Astrocyte (in vitro differentiated cells and primary cell): ENCODE measurements around the gene WNT16. TPM values are rescaled to one million over a fixed set of nuclear protein-coding genes. Genes with fewer than 3 reads are reported as not detected.

Experiments used
- DNase-seq: peaks from one replicate; pipeline ENCODE4 v3.0.0-alpha.2; 2010; ENCODE audit warnings: low read depth
- FAIRE-seq: peaks from 2 replicates; lab custom pipeline; 2011; peaks lifted over from hg19 to GRCh38; lab: Jason Lieb, UNC
- H2AFZ ChIP-seq: 2 replicates; pipeline ENCODE4 v1.6.0; 2012; ENCODE audit warnings: low read depth, low read length, inconsistent platforms
- H3K27ac ChIP-seq: 2 replicates; pipeline ENCODE4 v1.5.1; 2011; ENCODE audit warnings: low read depth, low read length, inconsistent platforms
- H3K27me3 ChIP-seq: 2 replicates; pipeline ENCODE4 v1.6.0; 2011; ENCODE audit warnings: low read length, inconsistent platforms; ENCODE audit not compliant: insufficient read depth
- H3K36me3 ChIP-seq: 2 replicates; pipeline ENCODE4 v1.5.1; 2011; ENCODE audit warnings: low read length, inconsistent platforms; ENCODE audit not compliant: insufficient read depth
- H3K4me1 ChIP-seq: 2 replicates; pipeline ENCODE4 v1.5.1; 2011; ENCODE audit warnings: low read length, inconsistent platforms; ENCODE audit not compliant: insufficient read depth
- H3K4me2 ChIP-seq: 2 replicates; pipeline ENCODE4 v1.6.0; 2012; ENCODE audit warnings: low read length, inconsistent platforms
- H3K4me3 ChIP-seq: 2 replicates; pipeline ENCODE4 v1.5.1; 2011; ENCODE audit warnings: low read depth, mild to moderate bottlenecking, low read length, inconsistent platforms; ENCODE audit not compliant: insufficient read depth
- H3K79me2 ChIP-seq: 2 replicates; pipeline ENCODE4 v1.6.0; 2012; ENCODE audit warnings: mild to moderate bottlenecking, low read length, inconsistent platforms; ENCODE audit not compliant: insufficient read depth
- H3K9ac ChIP-seq: 2 replicates; pipeline ENCODE4 v1.6.0; 2012; ENCODE audit warnings: mild to moderate bottlenecking, low read length, inconsistent platforms
- H3K9me3 ChIP-seq: 2 replicates; pipeline ENCODE4 v1.5.1; 2012; ENCODE audit warnings: low read depth, mild to moderate bottlenecking, low read length, inconsistent platforms; ENCODE audit not compliant: insufficient read depth
- H4K20me1 ChIP-seq: 2 replicates; pipeline ENCODE4 v1.6.0; 2012; ENCODE audit warnings: low read length, inconsistent platforms; ENCODE audit not compliant: insufficient read depth
- H3K27ac Mint-ChIP-seq: one replicate; pipeline ENCODE4 v1.8.0; 2021; ENCODE audit warnings: mild to moderate bottlenecking, mixed read lengths; ENCODE audit not compliant: unreplicated experiment
- H3K27me3 Mint-ChIP-seq: one replicate; pipeline ENCODE4 v1.8.0; 2021; ENCODE audit warnings: low read depth, mixed read lengths; ENCODE audit not compliant: unreplicated experiment
- H3K36me3 Mint-ChIP-seq: one replicate; pipeline ENCODE4 v1.8.0; 2021; ENCODE audit warnings: low read depth, mixed read lengths; ENCODE audit not compliant: unreplicated experiment
- H3K4me1 Mint-ChIP-seq: one replicate; pipeline ENCODE4 v1.8.0; 2021; ENCODE audit warnings: low read depth, mixed read lengths; ENCODE audit not compliant: unreplicated experiment
- H3K4me3 Mint-ChIP-seq: one replicate; pipeline ENCODE4 v1.8.0; 2021; ENCODE audit warnings: mild to moderate bottlenecking, moderate library complexity, mixed read lengths; ENCODE audit not compliant: unreplicated experiment
- H3K9me3 Mint-ChIP-seq: one replicate; pipeline ENCODE4 v1.8.0; 2021; ENCODE audit warnings: mild to moderate bottlenecking, mixed read lengths; ENCODE audit not compliant: unreplicated experiment
- EZH2 ChIP-seq: IDR thresholded peaks from 2 replicates; pipeline ENCODE4 v1.6.1; 2012; ENCODE audit warnings: mild to moderate bottlenecking, low read length, inconsistent platforms; ENCODE audit not compliant: insufficient read depth
- total RNA-seq: library from RNA; stranded (reverse); gene quantifications from 2 replicates; pipeline ENCODE4 v1.2.1, GENCODE V29; 2021
- TF ChIP-seq, protein P1 (sequence below): IDR thresholded peaks from 2 replicates; pipeline ENCODE4 v1.5.1; 2011; ENCODE audit warnings: low read depth, mild to moderate bottlenecking, inconsistent platforms, low read length, moderate library complexity; ENCODE audit not compliant: insufficient read depth

WNT16 gene
- total RNA-seq, 1 donor from 2014 or later: 0.07 TPM

DNA sequence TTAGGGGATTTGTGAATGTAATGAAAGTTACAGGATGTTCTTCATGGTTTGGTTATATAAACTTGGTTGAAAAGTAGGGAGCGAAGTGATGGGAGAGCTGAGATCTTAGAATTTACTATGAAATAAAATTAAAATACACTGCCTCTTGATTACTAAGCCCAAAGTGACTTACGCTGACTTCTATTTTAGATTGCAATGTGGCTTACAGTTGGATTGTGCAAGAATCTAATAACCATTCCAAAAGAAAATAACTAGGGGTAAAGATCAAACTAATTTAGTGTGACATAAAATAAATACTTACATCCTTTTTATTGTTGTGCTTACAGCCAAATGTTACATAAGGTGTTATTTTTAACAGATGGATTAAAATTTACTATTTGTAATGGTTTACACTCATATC, 15.3 kb downstream of the WNT16 start:
- Histone ChIP-seq H3K79me2 (no peaks in the 10 kb centered on the region), H2AFZ (no peak overlapping the region), H3K4me2 (no peak overlapping the region), H3K27me3 (no peaks in the 10 kb centered on the region), H3K36me3 (no peaks in the 10 kb centered on the region), H3K4me3 (no peak overlapping the region), H3K4me1 (no peaks in the 10 kb centered on the region), H3K9ac (no peak overlapping the region), H4K20me1 (no peaks in the 10 kb centered on the region), H3K9me3 (no peaks in the 10 kb centered on the region), H3K27ac (no peak overlapping the region)
- FAIRE-seq: no peak
- H3K27ac Mint-ChIP-seq: no peak overlapping the region
- DNase-seq: no peak
- H3K36me3 Mint-ChIP-seq: peaks cover 9% of the 10 kb centered on the region
- H3K9me3 Mint-ChIP-seq: no peaks in the 10 kb centered on the region
- H3K4me1 Mint-ChIP-seq: no peaks in the 10 kb centered on the region
- H3K27me3 Mint-ChIP-seq: no peaks in the 10 kb centered on the region
- TF ChIP-seq, protein P1, sequence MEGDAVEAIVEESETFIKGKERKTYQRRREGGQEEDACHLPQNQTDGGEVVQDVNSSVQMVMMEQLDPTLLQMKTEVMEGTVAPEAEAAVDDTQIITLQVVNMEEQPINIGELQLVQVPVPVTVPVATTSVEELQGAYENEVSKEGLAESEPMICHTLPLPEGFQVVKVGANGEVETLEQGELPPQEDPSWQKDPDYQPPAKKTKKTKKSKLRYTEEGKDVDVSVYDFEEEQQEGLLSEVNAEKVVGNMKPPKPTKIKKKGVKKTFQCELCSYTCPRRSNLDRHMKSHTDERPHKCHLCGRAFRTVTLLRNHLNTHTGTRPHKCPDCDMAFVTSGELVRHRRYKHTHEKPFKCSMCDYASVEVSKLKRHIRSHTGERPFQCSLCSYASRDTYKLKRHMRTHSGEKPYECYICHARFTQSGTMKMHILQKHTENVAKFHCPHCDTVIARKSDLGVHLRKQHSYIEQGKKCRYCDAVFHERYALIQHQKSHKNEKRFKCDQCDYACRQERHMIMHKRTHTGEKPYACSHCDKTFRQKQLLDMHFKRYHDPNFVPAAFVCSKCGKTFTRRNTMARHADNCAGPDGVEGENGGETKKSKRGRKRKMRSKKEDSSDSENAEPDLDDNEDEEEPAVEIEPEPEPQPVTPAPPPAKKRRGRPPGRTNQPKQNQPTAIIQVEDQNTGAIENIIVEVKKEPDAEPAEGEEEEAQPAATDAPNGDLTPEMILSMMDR: no peak
- TF ChIP-seq EZH2: no peak
- H3K4me3 Mint-ChIP-seq: no peak overlapping the region

DNA sequence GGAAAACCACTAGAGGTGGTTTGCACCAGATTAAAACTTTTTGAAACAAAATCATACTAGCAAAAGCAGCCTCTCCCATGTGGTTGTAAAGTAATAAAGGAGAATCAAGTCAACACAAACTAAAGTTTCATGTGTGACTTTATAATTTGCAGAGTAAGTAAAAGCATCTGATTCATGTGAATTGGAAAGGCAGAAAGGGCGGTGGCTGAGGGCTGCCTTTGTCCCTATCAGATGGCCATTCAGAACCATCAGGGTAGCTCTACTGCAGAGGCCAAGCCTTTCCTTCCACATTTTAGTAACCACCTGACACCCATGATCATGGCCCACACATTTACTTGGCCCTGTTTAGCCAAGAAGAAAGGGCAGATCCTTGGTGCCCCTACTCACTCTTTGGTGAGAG, 15.7 kb downstream of the WNT16 start:
- no peaks in the 10 kb centered on the region for H3K79me2 ChIP-seq
- Mint-ChIP-seq H3K4me1 (no peaks in the 10 kb centered on the region), H3K4me3 (no peak overlapping the region), H3K27ac (no peak overlapping the region), H3K9me3 (no peaks in the 10 kb centered on the region), H3K27me3 (no peaks in the 10 kb centered on the region), H3K36me3 (peaks cover 9% of the 10 kb centered on the region)
- H3K4me2 ChIP-seq: no peak overlapping the region
- H3K9ac ChIP-seq: no peak overlapping the region
- no peaks in the 10 kb centered on the region for H4K20me1 ChIP-seq
- H3K9me3 ChIP-seq: no peaks in the 10 kb centered on the region
- H3K36me3 ChIP-seq: no peaks in the 10 kb centered on the region
- TF ChIP-seq, protein P1: no peak
- no peak for TF ChIP-seq EZH2
- H2AFZ ChIP-seq: no peak overlapping the region
- H3K27me3 ChIP-seq: no peaks in the 10 kb centered on the region
- DNase-seq: no peak
- FAIRE-seq: no peak
- H3K4me1 ChIP-seq: no peaks in the 10 kb centered on the region
- H3K4me3 ChIP-seq: no peak overlapping the region
- H3K27ac ChIP-seq: no peak overlapping the region

- H3K27me3 Mint-ChIP-seq: no peaks in the 10 kb centered on the region
- H3K4me3 Mint-ChIP-seq: no peak overlapping the region
- TF ChIP-seq, protein P1: no peak
- no peak for TF ChIP-seq EZH2
- H3K36me3 Mint-ChIP-seq: peaks cover 7% of the 10 kb centered on the region
- Histone ChIP-seq H4K20me1 (no peaks in the 10 kb centered on the region), H2AFZ (no peak overlapping the region), H3K4me3 (no peak overlapping the region), H3K9ac (no peak overlapping the region), H3K27ac (no peak overlapping the region), H3K79me2 (no peaks in the 10 kb centered on the region), H3K9me3 (no peaks in the 10 kb centered on the region), H3K36me3 (peaks cover 9% of the 10 kb centered on the region), H3K27me3 (no peaks in the 10 kb centered on the region), H3K4me2 (no peak overlapping the region), H3K4me1 (no peaks in the 10 kb centered on the region)
- no peaks in the 10 kb centered on the region for H3K9me3 Mint-ChIP-seq
- no peak for FAIRE-seq
- H3K27ac Mint-ChIP-seq: no peak overlapping the region
- no peak for DNase-seq
- H3K4me1 Mint-ChIP-seq: no peaks in the 10 kb centered on the region
Measured at GRCh38 chr7:121351682-121352081, 22.9 kb downstream of the WNT16 start.
